Measurements from ENCODE around the gene PFDN4. TPM values are rescaled to one million over a fixed set of nuclear protein-coding genes. Genes with fewer than 3 reads are reported as not detected.
A peak's percentile ranks its signal among the peaks of the same experiment; 100 is the strongest.

Gene PFDN4
- total RNA-seq, 4 donors from 2014 or later, result 24.0 to 38.3 (median 31.5) TPM

DNA sequence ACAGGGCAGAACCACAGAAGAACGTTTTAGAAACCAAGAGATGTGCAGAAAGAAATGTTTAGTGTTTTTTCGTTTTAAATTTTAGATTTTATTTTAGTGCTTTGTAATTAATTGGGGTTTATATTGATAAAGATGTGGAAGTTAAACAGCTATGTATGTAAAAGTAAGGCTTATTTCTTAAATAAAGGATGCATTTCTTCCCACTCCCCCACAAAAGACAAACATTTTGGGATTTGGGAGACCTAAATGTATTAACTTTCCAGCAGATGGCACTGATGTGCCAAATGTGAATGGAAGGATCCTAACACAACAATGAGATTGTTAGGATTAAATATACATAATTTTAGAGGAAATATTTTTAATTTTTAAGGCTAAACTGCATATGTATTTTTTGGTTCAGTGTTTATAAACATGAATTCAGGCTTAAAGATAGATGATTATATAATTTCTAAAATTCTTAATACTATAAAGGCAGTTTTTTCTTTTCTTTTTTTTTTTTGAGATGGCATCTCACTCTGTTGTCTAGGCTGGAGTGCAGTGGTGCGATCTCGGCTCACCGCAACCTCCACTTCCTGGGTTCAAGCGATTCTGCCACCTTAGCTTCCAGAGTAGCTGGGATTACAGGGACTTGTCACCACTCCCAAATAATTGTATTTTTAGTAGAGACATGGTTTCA, 12.0 kb downstream of the PFDN4 start:
- no peak for DNase-seq
- Histone ChIP-seq H3K9me3 (no peaks in the 10 kb centered on the region), H3K4me1 (peaks cover 0 to 3% of the 10 kb centered on the region in 2 donors), H3K36me3 (no peaks in the 10 kb centered on the region), H3K27ac (no peak overlapping the region), H3K27me3 (no peaks in the 10 kb centered on the region), H3K4me3 (replicated peaks in 1 of 3) (no peak overlapping the region)
- intact Hi-C loops (cut with DNase I), result no loop called here
- TF ChIP-seq, protein P1, sequence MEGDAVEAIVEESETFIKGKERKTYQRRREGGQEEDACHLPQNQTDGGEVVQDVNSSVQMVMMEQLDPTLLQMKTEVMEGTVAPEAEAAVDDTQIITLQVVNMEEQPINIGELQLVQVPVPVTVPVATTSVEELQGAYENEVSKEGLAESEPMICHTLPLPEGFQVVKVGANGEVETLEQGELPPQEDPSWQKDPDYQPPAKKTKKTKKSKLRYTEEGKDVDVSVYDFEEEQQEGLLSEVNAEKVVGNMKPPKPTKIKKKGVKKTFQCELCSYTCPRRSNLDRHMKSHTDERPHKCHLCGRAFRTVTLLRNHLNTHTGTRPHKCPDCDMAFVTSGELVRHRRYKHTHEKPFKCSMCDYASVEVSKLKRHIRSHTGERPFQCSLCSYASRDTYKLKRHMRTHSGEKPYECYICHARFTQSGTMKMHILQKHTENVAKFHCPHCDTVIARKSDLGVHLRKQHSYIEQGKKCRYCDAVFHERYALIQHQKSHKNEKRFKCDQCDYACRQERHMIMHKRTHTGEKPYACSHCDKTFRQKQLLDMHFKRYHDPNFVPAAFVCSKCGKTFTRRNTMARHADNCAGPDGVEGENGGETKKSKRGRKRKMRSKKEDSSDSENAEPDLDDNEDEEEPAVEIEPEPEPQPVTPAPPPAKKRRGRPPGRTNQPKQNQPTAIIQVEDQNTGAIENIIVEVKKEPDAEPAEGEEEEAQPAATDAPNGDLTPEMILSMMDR (IDR thresholded peaks at IDR 0.05), result peak in 3 of 6 experiments; percentile 50 to 51 (median 50)
- TF ChIP-seq POLR2A (IDR thresholded peaks at IDR 0.05), result no peak
- WGBS, 2 donors, result 76 to 84% methylated on average over 6 of the region's 6 CpGs

DNA sequence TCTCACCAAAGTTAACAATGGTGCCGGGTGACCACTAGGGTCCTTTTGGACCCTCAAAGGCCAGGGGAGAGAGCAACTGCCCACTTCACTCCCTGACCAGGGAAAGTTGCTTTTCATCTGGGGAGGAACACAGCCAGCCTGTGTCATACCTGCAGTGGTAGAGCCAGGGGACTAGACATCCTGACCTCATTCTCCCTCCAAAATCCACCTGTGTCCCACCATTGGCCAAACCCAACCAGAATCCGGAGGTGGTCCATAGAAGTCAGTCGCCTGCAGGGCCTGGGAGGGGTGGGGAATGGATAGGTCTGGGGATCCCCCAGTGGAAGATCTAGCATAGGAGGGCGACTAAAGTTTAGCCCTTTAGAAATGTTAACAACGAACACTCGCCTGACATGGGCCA, 12.8 kb downstream of the PFDN4 start:
- Histone ChIP-seq H3K27me3 (no peaks in the 10 kb centered on the region), H3K4me1 (peaks cover 0 to 3% of the 10 kb centered on the region in 2 donors), H3K36me3 (no peaks in the 10 kb centered on the region), H3K27ac (no peak overlapping the region), H3K9me3 (no peaks in the 10 kb centered on the region), H3K4me3 (replicated peaks in 1 of 3) (no peak overlapping the region)
- intact Hi-C loops (cut with DNase I), result no loop called here
- DNase-seq, result no peak
- TF ChIP-seq, protein P1 (IDR thresholded peaks at IDR 0.05), result no peak
- TF ChIP-seq POLR2A (IDR thresholded peaks at IDR 0.05), result no peak
- 96 to 97% methylated on average over 6 of the region's 6 CpGs for WGBS, 2 donors

GRCh38 chr20:54221353-54221752, 13.5 kb downstream of the PFDN4 start:
- WGBS, 2 donors, result 85 to 92% methylated on average over 4 of the region's 4 CpGs
- Histone ChIP-seq H3K36me3 (no peaks in the 10 kb centered on the region), H3K4me3 (replicated peaks in 1 of 3) (no peak overlapping the region), H3K4me1 (peaks cover 0 to 3% of the 10 kb centered on the region in 2 donors), H3K27me3 (no peaks in the 10 kb centered on the region), H3K9me3 (no peaks in the 10 kb centered on the region), H3K27ac (no peak overlapping the region)
- intact Hi-C loops (cut with DNase I), result no loop called here
- DNase-seq, result no peak
- TF ChIP-seq, protein P1 (IDR thresholded peaks at IDR 0.05), result no peak
- TF ChIP-seq POLR2A (IDR thresholded peaks at IDR 0.05), result no peak

DNA sequence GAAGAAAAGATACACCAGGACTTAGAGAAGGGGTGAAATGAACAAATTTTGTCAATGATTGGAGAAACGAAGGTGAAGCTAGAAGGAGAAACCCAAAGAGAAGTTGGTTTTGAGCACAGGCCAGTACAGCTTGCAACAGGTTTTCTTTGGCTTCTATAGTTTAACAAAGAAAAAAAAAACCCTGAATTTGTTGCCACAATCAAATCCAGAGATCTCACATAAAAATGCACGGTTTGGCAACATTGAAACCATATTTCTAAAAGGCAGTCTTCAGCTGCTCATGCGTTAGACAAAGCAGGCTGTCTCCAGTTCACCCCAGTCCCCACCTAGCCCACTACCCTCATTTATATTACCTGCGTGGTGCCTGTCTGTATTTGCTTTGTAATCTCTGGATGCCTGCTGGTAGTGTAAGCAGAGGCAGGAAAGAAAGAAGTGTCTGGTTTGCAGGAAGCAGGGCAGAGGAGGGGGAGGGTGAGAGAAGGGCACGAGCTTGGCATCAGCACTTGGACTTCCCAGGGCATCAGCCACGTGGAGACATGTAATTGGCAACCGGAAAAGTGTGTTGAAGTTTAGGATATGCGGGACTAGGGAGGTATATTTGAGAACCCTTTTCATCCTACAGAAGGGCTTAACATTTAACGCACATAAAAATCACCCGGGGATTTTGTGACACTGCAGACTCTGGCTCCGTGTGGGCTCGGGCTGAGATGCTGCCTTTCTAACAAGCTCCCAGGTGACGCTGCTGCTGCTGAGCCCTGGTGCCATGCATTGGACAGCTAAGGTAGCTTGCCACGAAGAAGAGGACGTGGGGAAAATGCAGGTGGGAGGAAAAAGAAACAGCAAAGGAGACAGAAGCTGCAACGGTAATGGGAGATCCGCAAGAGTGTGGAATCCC, 14.4 kb downstream of the PFDN4 start:
- WGBS, 2 donors, result 46 to 50% methylated on average over 17 of the region's 17 CpGs
- Histone ChIP-seq H3K4me1 (peaks cover 0 to 3% of the 10 kb centered on the region in 2 donors), H3K4me3 (replicated peaks in 1 of 3) (no peak overlapping the region), H3K27me3 (no peaks in the 10 kb centered on the region), H3K9me3 (no peaks in the 10 kb centered on the region), H3K36me3 (no peaks in the 10 kb centered on the region), H3K27ac (no peak overlapping the region)
- DNase-seq, result no peak
- no peak for TF ChIP-seq POLR2A (IDR thresholded peaks at IDR 0.05)
- TF ChIP-seq, protein P1 (IDR thresholded peaks at IDR 0.05), result no peak
- intact Hi-C loops (cut with DNase I), result no loop called here

DNA sequence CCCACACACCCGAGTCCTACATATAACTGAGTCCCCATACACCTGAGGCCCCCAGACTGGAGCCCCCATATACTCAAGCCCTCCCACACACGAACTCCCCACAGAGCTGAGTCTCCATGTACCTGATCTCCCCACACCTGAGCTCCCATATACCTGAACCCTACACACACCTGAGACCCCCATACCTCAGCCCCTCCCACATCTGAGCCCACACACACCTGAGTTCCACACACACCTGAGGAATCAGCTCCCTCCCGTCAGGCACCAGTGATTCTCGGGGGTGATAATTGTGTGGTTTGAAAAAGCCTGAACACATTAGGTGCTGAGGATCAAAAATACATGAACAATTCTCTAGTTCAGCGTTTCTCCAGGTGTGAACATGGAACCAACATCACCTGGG, 15.4 kb downstream of the PFDN4 start:
- no peaks in the 10 kb centered on the region for H3K27me3 ChIP-seq
- intact Hi-C loops (cut with DNase I), result no loop called here
- peaks cover 0 to 2% of the 10 kb centered on the region in 2 donors for H3K4me1 ChIP-seq
- H3K27ac ChIP-seq, result no peak overlapping the region
- no peaks in the 10 kb centered on the region for H3K36me3 ChIP-seq
- H3K4me3 ChIP-seq (replicated peaks in 1 of 3), result no peak overlapping the region
- DNase-seq, result no peak
- 66 to 72% methylated on average over 5 of the region's 5 CpGs for WGBS, 2 donors
- no peak for TF ChIP-seq POLR2A (IDR thresholded peaks at IDR 0.05)
- TF ChIP-seq, protein P1 (IDR thresholded peaks at IDR 0.05), result no peak
- H3K9me3 ChIP-seq, result no peaks in the 10 kb centered on the region

All from thyroid gland (tissue), 4 donors.